Measurements from ENCODE around the gene TYW5. TPM values are rescaled to one million over a fixed set of nuclear protein-coding genes. Genes with fewer than 3 reads are reported as not detected.

TYW5 gene
- total RNA-seq, 1 experiment from 2014 or later, result 9.0 TPM

GRCh38 chr2:199911052-199911876 is 44.0 kb downstream of the TYW5 start, which contains the start of gene C2orf69:
C2orf69 (plus strand) TSS chr2:199911293; CDS start chr2:199911439, 146 bp downstream.
- CTCF ChIA-PET, result no interaction called here

GRCh38 chr2:199910338-199911051 is 44.8 kb downstream of the TYW5 start:
- Histone ChIP-seq H2AFZ (ENCODE audit: low read length) (peak overlapping the region; percentile 100), H3F3A (ENCODE audit: low read length, unreplicated experiment) (no peaks in the 10 kb centered on the region), H4K20me1 (ENCODE audit: low read length) (peaks cover 13% of the 10 kb centered on the region), H3K9ac (ENCODE audit: low read length) (peak overlapping the region; percentile 74), H3K79me2 (ENCODE audit: low read length) (peaks cover 38% of the 10 kb centered on the region), H3K27me3 (ENCODE audit: low read length) (no peaks in the 10 kb centered on the region), H3K36me3 (ENCODE audit: low read depth, low read length) (peaks cover 13% of the 10 kb centered on the region; the same call in 1 of the 2 replicates), H3K4me2 (ENCODE audit: low read length) (peak overlapping the region; percentile 92), H3K9me2 (replicated peaks; ENCODE audit: low read length) (no peaks in the 10 kb centered on the region), H3K9me3 (ENCODE audit: low read length) (no peaks in the 10 kb centered on the region), H3K4me3 (ENCODE audit: low read length) (peak overlapping the region; percentile 98), H3K27ac (ENCODE audit: low read length) (peak overlapping the region; percentile 72), H3K4me1 (ENCODE audit: insufficient read depth, low read length) (peaks cover 16% of the 10 kb centered on the region)
- intact Hi-C loops (cut with micrococcal nuclease), result loop anchor here (1.0 kb wide), 1 partner anchor 45 kb away; the partner anchor contains the start of genes MAIP1 and TYW5
- ATAC-seq (no peak), DNase-seq (no peak)
- ChIA-PET POLR2A (ENCODE audit: unreplicated experiment) (interaction anchor here (0.6 kb wide), 1 partner anchor 628 kb away, joined by 4 read pairs; no protein-coding TSS in a partner anchor), CTCF (no interaction called here)
- BruUV-seq (replicated peaks), result TSS peak; percentile 78
- TF ChIP-seq EZH2phosphoT487 (IDR thresholded peaks at IDR 0.05; ENCODE audit: borderline replicate concordance, low read length) (no peak), EZH2 (IDR thresholded peaks at IDR 0.05; ENCODE audit: low read length, unreplicated experiment) (no peak)
- TF ChIP-seq, protein P1, sequence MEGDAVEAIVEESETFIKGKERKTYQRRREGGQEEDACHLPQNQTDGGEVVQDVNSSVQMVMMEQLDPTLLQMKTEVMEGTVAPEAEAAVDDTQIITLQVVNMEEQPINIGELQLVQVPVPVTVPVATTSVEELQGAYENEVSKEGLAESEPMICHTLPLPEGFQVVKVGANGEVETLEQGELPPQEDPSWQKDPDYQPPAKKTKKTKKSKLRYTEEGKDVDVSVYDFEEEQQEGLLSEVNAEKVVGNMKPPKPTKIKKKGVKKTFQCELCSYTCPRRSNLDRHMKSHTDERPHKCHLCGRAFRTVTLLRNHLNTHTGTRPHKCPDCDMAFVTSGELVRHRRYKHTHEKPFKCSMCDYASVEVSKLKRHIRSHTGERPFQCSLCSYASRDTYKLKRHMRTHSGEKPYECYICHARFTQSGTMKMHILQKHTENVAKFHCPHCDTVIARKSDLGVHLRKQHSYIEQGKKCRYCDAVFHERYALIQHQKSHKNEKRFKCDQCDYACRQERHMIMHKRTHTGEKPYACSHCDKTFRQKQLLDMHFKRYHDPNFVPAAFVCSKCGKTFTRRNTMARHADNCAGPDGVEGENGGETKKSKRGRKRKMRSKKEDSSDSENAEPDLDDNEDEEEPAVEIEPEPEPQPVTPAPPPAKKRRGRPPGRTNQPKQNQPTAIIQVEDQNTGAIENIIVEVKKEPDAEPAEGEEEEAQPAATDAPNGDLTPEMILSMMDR (conservative IDR thresholded peaks at IDR 0.05; ENCODE audit: low read depth, low read length), result no peak

More at GRCh38 chr2:199911052-199911876, 44.0 kb downstream of the TYW5 start, which contains the start of gene C2orf69:
- H3K79me2 ChIP-seq (ENCODE audit: low read length), result peaks cover 46% of the 10 kb centered on the region
- peaks cover 16% of the 10 kb centered on the region for H3K4me1 ChIP-seq (ENCODE audit: insufficient read depth, low read length)
- H3K27ac ChIP-seq (ENCODE audit: low read length), result peak within 1 kb of the TSS; percentile 72
- H3K9me2 ChIP-seq (replicated peaks; ENCODE audit: low read length), result no peaks in the 10 kb centered on the region
- peak within 1 kb of the TSS; percentile 100 for H2AFZ ChIP-seq (ENCODE audit: low read length)
- no peaks in the 10 kb centered on the region for H3F3A ChIP-seq (ENCODE audit: low read length, unreplicated experiment)
- H3K9me3 ChIP-seq (ENCODE audit: low read length), result no peaks in the 10 kb centered on the region
- intact Hi-C loops (cut with micrococcal nuclease), result loop anchor here (1.0 kb wide), 1 partner anchor 44 kb away; the partner anchor contains the start of genes MAIP1 and TYW5
- DNase-seq, result peak; percentile 99
- TF ChIP-seq EZH2 (IDR thresholded peaks at IDR 0.05; ENCODE audit: low read length, unreplicated experiment) (no peak), EZH2phosphoT487 (IDR thresholded peaks at IDR 0.05; ENCODE audit: borderline replicate concordance, low read length) (no peak)
- TF ChIP-seq, protein P1 (conservative IDR thresholded peaks at IDR 0.05; ENCODE audit: low read depth, low read length), result no peak
- peak; percentile 91 for ATAC-seq
- BruUV-seq (replicated peaks), result no TSS peak
- peak within 1 kb of the TSS; percentile 98 for H3K4me3 ChIP-seq (ENCODE audit: low read length)
- POLR2A ChIA-PET (ENCODE audit: unreplicated experiment), result interaction anchor here (0.6 kb wide), 1 partner anchor 628 kb away, joined by 4 read pairs; no protein-coding TSS in a partner anchor
- peaks cover 20% of the 10 kb centered on the region for H3K36me3 ChIP-seq (ENCODE audit: low read depth, low read length)
- no peaks in the 10 kb centered on the region for H3K27me3 ChIP-seq (ENCODE audit: low read length)
- peak within 1 kb of the TSS; percentile 86 for H3K9ac ChIP-seq (ENCODE audit: low read length)
- H4K20me1 ChIP-seq (ENCODE audit: low read length), result peaks cover 13% of the 10 kb centered on the region
- H3K4me2 ChIP-seq (ENCODE audit: low read length), result peak within 1 kb of the TSS; percentile 93

All from PC-3 (cell line).